Neuronal stem cell (in vitro differentiated cells): ENCODE data around the gene CAVIN3.
"Not testable (repeated sequence)": the region's sequence is repeated elsewhere in the genome, so short reads cannot be mapped to it uniquely, and the experiment has no call there.

ENCODE experiments used
- DNase-seq: peaks from one replicate; pipeline ENCODE4 v3.0.0-alpha.2; 2013; ENCODE audit warnings: low spot score
- H2AFZ ChIP-seq: one replicate; pipeline ENCODE4 v1.6.1; 2013; ENCODE audit warnings: mild to moderate bottlenecking, low read length, inconsistent platforms
- H2AK5ac ChIP-seq: 2 replicates; pipeline ENCODE4 v1.6.1; 2013; ENCODE audit warnings: low read depth, mild to moderate bottlenecking, inconsistent platforms, low read length, moderate library complexity, mixed read lengths
- H2BK120ac ChIP-seq: 2 replicates; pipeline ENCODE4 v1.6.1; 2013; ENCODE audit warnings: low read depth, mild to moderate bottlenecking, inconsistent platforms, low read length, moderate library complexity, mixed read lengths
- H2BK12ac ChIP-seq: one replicate; pipeline ENCODE4 v1.6.1; 2013; ENCODE audit warnings: low read length, inconsistent platforms
- H2BK15ac ChIP-seq: 2 replicates; pipeline ENCODE4 v1.6.1; 2013; ENCODE audit warnings: mild to moderate bottlenecking, low read length, inconsistent platforms, mixed read lengths
- H2BK5ac ChIP-seq: one replicate; pipeline ENCODE4 v1.6.1; 2013; ENCODE audit warnings: inconsistent platforms, mild to moderate bottlenecking, low read length, moderate library complexity
- H3K14ac ChIP-seq: one replicate; pipeline ENCODE4 v1.6.1; 2013; ENCODE audit warnings: low read length, inconsistent platforms
- H3K18ac ChIP-seq: 2 replicates; pipeline ENCODE4 v1.6.1; 2013; ENCODE audit warnings: low read length, inconsistent platforms
- H3K23ac ChIP-seq: 2 replicates; pipeline ENCODE4 v1.6.1; 2013; ENCODE audit warnings: low read depth, mild to moderate bottlenecking, mixed read lengths, low read length, inconsistent platforms; ENCODE audit not compliant: poor library complexity
- H3K27ac ChIP-seq: replicated peaks from 3 replicates; pipeline ENCODE4 v1.5.1; 2013; ENCODE audit warnings: low read length, inconsistent platforms
- H3K27me3 ChIP-seq, 3 experiments: 2 replicates each; pipeline ENCODE4 v1.6.1; 2013; ENCODE audit warnings: low read length in 3 of 3, mild to moderate bottlenecking in 2 of 3, inconsistent platforms in 1 of 3, low read depth in 1 of 3, mixed read lengths in 1 of 3, moderate library complexity in 1 of 3; ENCODE audit not compliant: control insufficient read depth in 3 of 3, insufficient read depth in 3 of 3
- H3K36me3 ChIP-seq, 2 donors: replicated peaks in 1 of 2; 2 replicates each; pipeline ENCODE4 v1.6.1; 2013; ENCODE audit warnings: low read length in 2 of 2; ENCODE audit not compliant: control insufficient read depth in 2 of 2, insufficient read depth in 2 of 2
- H3K4ac ChIP-seq: 2 replicates; pipeline ENCODE4 v1.6.1; 2013; ENCODE audit warnings: inconsistent platforms, mild to moderate bottlenecking, low read length, moderate library complexity
- H3K4me1 ChIP-seq, 2 donors: 1 replicate in 1 of 2; 2 replicates in 1 of 2; pipeline ENCODE4 v1.6.1; 2013; ENCODE audit warnings: low read length in 2 of 2, low read depth in 1 of 2; ENCODE audit not compliant: control insufficient read depth in 2 of 2, insufficient read depth in 1 of 2
- H3K4me2 ChIP-seq: one replicate; pipeline ENCODE4 v1.6.1; 2013; ENCODE audit warnings: mild to moderate bottlenecking, low read length, inconsistent platforms; ENCODE audit not compliant: insufficient read depth, poor library complexity, severe bottlenecking
- H3K4me3 ChIP-seq, 2 donors: 2 replicates each; pipeline ENCODE4 v1.5.1; 2013; ENCODE audit warnings: low read length in 2 of 2, mild to moderate bottlenecking in 2 of 2, inconsistent platforms in 1 of 2, moderate library complexity in 1 of 2
- H3K79me1 ChIP-seq: one replicate; pipeline ENCODE4 v1.6.1; 2013; ENCODE audit warnings: low read depth, mild to moderate bottlenecking, inconsistent platforms, low read length, moderate library complexity
- H3K9ac ChIP-seq: one replicate; pipeline ENCODE4 v1.6.1; 2013; ENCODE audit warnings: mild to moderate bottlenecking, low read depth, low read length, inconsistent platforms; ENCODE audit not compliant: poor library complexity
- H3K9me3 ChIP-seq, 2 donors: replicated peaks in 1 of 2; 2 replicates each; pipeline versions ENCODE3 to v1.6.1; 2013; ENCODE audit warnings: low read length in 2 of 2, mild to moderate bottlenecking in 2 of 2, inconsistent platforms in 1 of 2, low read depth in 1 of 2, mixed read lengths in 1 of 2, moderate library complexity in 1 of 2; ENCODE audit not compliant: control insufficient read depth in 2 of 2, insufficient read depth in 1 of 2
- H4K8ac ChIP-seq: one replicate; pipeline ENCODE4 v1.6.1; 2013; ENCODE audit warnings: low read depth, mild to moderate bottlenecking, inconsistent platforms, low read length, moderate library complexity
- H4K91ac ChIP-seq: one replicate; pipeline ENCODE4 v1.6.1; 2013; ENCODE audit warnings: low read length, low read depth, mild to moderate bottlenecking, inconsistent platforms; ENCODE audit not compliant: poor library complexity
- WGBS, 2 donors: extraction: QIAGEN DNeasy Blood & Tissue Kit; methylation state at CpG; one replicate each; pipeline ENCODE4 v1.1.7; 2013; ENCODE audit warnings: missing lambda C conversion rate in 2 of 2, mixed read lengths in 1 of 2; ENCODE audit not compliant: insufficient read length in 2 of 2, insufficient replicate concordance in 1 of 2; ENCODE audit errors: extremely low coverage in 2 of 2; 5-methylcytosine and 5-hydroxymethylcytosine counted together

CAVIN3 gene

GRCh38 chr11:6280809-6281208 is 39.5 kb downstream of the CAVIN3 start:
- H3K79me1 ChIP-seq, H3K27ac ChIP-seq, H2BK12ac ChIP-seq, H3K23ac ChIP-seq, H2BK5ac ChIP-seq, H3K14ac ChIP-seq, H3K4me2 ChIP-seq, H4K91ac ChIP-seq, H3K4ac ChIP-seq, H2BK15ac ChIP-seq, H3K18ac ChIP-seq, H3K36me3 ChIP-seq, H2AK5ac ChIP-seq, H3K9me3 ChIP-seq, H2AFZ ChIP-seq, H2BK120ac ChIP-seq, DNase-seq, H3K4me3 ChIP-seq, H3K9ac ChIP-seq, H3K4me1 ChIP-seq, H4K8ac ChIP-seq: not testable (repeated sequence)
- H3K27me3 ChIP-seq: peaks cover 0 to 19% (median 0%) of the 10 kb centered on the region in 3 experiments
- no CpG with 5 or more reads among the region's 7 CpGs for WGBS, 2 donors

- peaks cover 0 to 7% of the 10 kb centered on the region in 2 donors for H3K36me3 ChIP-seq
- H3K9me3 ChIP-seq: peaks cover 0 to 4% of the 10 kb centered on the region in 2 donors
- H3K4me3 ChIP-seq: no peak overlapping the region
- H4K91ac ChIP-seq: no peak overlapping the region
- H3K18ac ChIP-seq: no peak overlapping the region
- H2BK5ac ChIP-seq: no peak overlapping the region
- no peak overlapping the region for H2BK12ac ChIP-seq
- H3K4me2 ChIP-seq: no peak overlapping the region
- peaks cover 0 to 10% (median 0%) of the 10 kb centered on the region in 3 experiments for H3K27me3 ChIP-seq
- H4K8ac ChIP-seq: no peak overlapping the region
- no peak overlapping the region for H2AFZ ChIP-seq
- H2AK5ac ChIP-seq: no peak overlapping the region
- peak overlapping the region; percentile 10 for H3K9ac ChIP-seq
- H2BK15ac ChIP-seq: no peak overlapping the region
- H2BK120ac ChIP-seq: no peak overlapping the region
- no peaks in the 10 kb centered on the region for H3K79me1 ChIP-seq
- no peak for DNase-seq
- H3K23ac ChIP-seq: no peak overlapping the region
- no CpG with 5 or more reads among the region's 4 CpGs for WGBS, 2 donors
- H3K4me1 ChIP-seq: no peaks in the 10 kb centered on the region
- H3K27ac ChIP-seq: no peak overlapping the region
- no peak overlapping the region for H3K14ac ChIP-seq
- no peak overlapping the region for H3K4ac ChIP-seq
These were observed 47.1 kb downstream of the CAVIN3 start for GRCh38 chr11:6273188-6273587.

- Histone ChIP-seq H3K4me3 (no peak overlapping the region), H2AFZ (no peak overlapping the region), H3K27ac (no peak overlapping the region), H4K91ac (no peak overlapping the region), H2BK120ac (no peak overlapping the region), H3K4me1 (no peaks in the 10 kb centered on the region), H2BK12ac (no peak overlapping the region), H3K4ac (no peak overlapping the region), H2BK5ac (no peak overlapping the region), H3K27me3 (peaks cover 0 to 10% (median 0%) of the 10 kb centered on the region in 3 experiments), H3K18ac (no peak overlapping the region), H2BK15ac (no peak overlapping the region), H3K9ac (no peak overlapping the region), H3K4me2 (no peak overlapping the region), H3K23ac (peak overlapping the region; percentile 14), H3K79me1 (no peaks in the 10 kb centered on the region), H4K8ac (no peak overlapping the region), H2AK5ac (no peak overlapping the region), H3K36me3 (peaks cover 0 to 7% of the 10 kb centered on the region in 2 donors), H3K14ac (no peak overlapping the region), H3K9me3 (peaks cover 0 to 4% of the 10 kb centered on the region in 2 donors)
- no CpG with 5 or more reads among the region's 3 CpGs for WGBS, 2 donors
- no peak for DNase-seq
These were observed 48.7 kb downstream of the CAVIN3 start for GRCh38 chr11:6271598-6271997.

- Histone ChIP-seq H3K27ac (no peak overlapping the region), H2AFZ (no peak overlapping the region), H3K79me1 (no peaks in the 10 kb centered on the region), H3K4ac (no peak overlapping the region), H3K4me1 (no peaks in the 10 kb centered on the region), H4K91ac (no peak overlapping the region), H3K23ac (peak overlapping the region; percentile 92), H3K36me3 (peaks cover 0 to 7% of the 10 kb centered on the region in 2 donors), H2BK120ac (no peak overlapping the region), H3K18ac (peak overlapping the region; percentile 40), H3K27me3 (peaks cover 0 to 13% (median 0%) of the 10 kb centered on the region in 3 experiments), H3K14ac (no peak overlapping the region), H3K9ac (peak overlapping the region; percentile 33), H2BK5ac (no peak overlapping the region), H3K4me2 (no peak overlapping the region), H2BK12ac (no peak overlapping the region), H3K4me3 (no peak overlapping the region), H3K9me3 (peaks cover 0 to 4% of the 10 kb centered on the region in 2 donors), H4K8ac (no peak overlapping the region), H2BK15ac (no peak overlapping the region), H2AK5ac (peak overlapping the region; percentile 43)
- no CpG with 5 or more reads among the region's 41 CpGs for WGBS, 2 donors
- DNase-seq: no peak
These were observed 49.6 kb downstream of the CAVIN3 start for GRCh38 chr11:6270584-6271246.
